ENCODE data around the gene FAM13A.

GRCh38 chr4:88957570-88957969 lies 99.4 kb downstream of the FAM13A start:
- TF ChIP-seq POLR2A (IDR thresholded peaks at IDR 0.05; ENCODE audit: extremely low read depth, insufficient read length), result no peak
- TF ChIP-seq CTCF (IDR thresholded peaks at IDR 0.05; ENCODE audit: low read depth, low read length), result no peak
